MCF 10A (cell line): ENCODE measurements around the gene TROAP. TPM values are rescaled to one million over a fixed set of nuclear protein-coding genes. Genes with fewer than 3 reads are reported as not detected.

Source experiments
- BruUV-seq: library from RNA; stranded (reverse); fragments of 400-500 nt; replicated peaks from 2 replicates; lab custom pipeline; 2021; lab: Mats Ljungman, UMichigan
- CTCF ChIA-PET: fragments of 300-600 bp; sonication (Branson Sonifier 250); formaldehyde crosslinking; extraction: SDS; loops from one replicate; lab custom pipeline; 2021; ENCODE audit warnings: antibody characterized with exemption, inconsistent platforms; lab: Yijun Ruan, JAX
- POLR2A ChIA-PET: fragments of 300-600, 350-650 bp; sonication (Branson Sonifier 250); formaldehyde crosslinking; extraction: SDS; loops from one replicate; lab custom pipeline; 2020; ENCODE audit warnings: antibody characterized with exemption, inconsistent platforms; lab: Yijun Ruan, JAX
- DNase-seq: peaks from one replicate; pipeline ENCODE4 v3.0.0-alpha.2; 2018; ENCODE audit not compliant: unreplicated experiment
- H3K27ac Mint-ChIP-seq: one replicate; pipeline ENCODE4 v1.8.0; 2022; ENCODE audit warnings: mild to moderate bottlenecking, low read depth, mixed read lengths; ENCODE audit not compliant: unreplicated experiment
- H3K27me3 Mint-ChIP-seq: one replicate; pipeline ENCODE4 v1.8.0; 2022; ENCODE audit warnings: mixed read lengths; ENCODE audit not compliant: insufficient read depth, unreplicated experiment
- H3K36me3 Mint-ChIP-seq: one replicate; pipeline ENCODE4 v1.8.0; 2022; ENCODE audit warnings: mild to moderate bottlenecking, moderate library complexity, mixed read lengths; ENCODE audit not compliant: insufficient read depth, unreplicated experiment
- H3K4me1 Mint-ChIP-seq: one replicate; pipeline ENCODE4 v1.8.0; 2022; ENCODE audit warnings: mixed read lengths; ENCODE audit not compliant: insufficient read depth, unreplicated experiment
- H3K4me3 Mint-ChIP-seq: one replicate; pipeline ENCODE4 v1.8.0; 2022; ENCODE audit warnings: mild to moderate bottlenecking, moderate library complexity, mixed read lengths; ENCODE audit not compliant: unreplicated experiment
- H3K9me3 Mint-ChIP-seq: one replicate; pipeline ENCODE4 v1.8.0; 2022; ENCODE audit warnings: mixed read lengths; ENCODE audit not compliant: unreplicated experiment
- intact Hi-C: fragments of 100-400 bp; cut with micrococcal nuclease; formaldehyde crosslinking; loops from 2 replicates; pipeline ENCODE4 v1.14.1; 2022
- total RNA-seq: library from RNA; stranded (reverse); gene quantifications from 2 replicates; pipeline ENCODE4 v1.2.3, GENCODE V29; 2022
- TF ChIP-seq, protein P1 (sequence below): fragments of 200-600 bp; IDR thresholded peaks from one replicate; pipeline ENCODE4 v1.8.0; 2022; ENCODE audit warnings: antibody characterized with exemption, mild to moderate bottlenecking; ENCODE audit not compliant: unreplicated experiment

Gene TROAP
- total RNA-seq, 1 experiment from 2014 or later, result 41.9 TPM

DNA sequence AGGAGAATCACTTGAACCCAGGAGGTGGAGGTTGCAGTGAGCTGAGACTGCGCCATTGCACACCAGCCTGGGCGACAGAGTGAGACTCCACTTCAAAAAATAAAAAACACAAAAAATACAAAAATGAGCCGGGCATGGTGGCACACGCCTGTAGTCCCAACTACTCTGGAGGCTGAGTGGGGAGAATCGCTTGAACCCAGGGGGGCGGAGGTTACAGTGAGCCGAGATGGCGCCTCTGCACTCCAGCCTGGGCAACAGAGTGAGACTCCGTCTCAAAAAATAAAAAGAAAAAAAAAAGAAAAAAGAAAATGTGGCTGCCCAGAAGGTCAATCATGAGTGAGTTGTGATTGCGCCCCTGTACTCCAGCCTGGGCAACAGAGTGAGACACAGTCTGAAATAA, 32.9 kb downstream of the TROAP start:
- POLR2A ChIA-PET, result interaction anchor here (4.3 kb wide), 1 partner anchor 159 kb away, joined by 45 read pairs; no protein-coding TSS in a partner anchor
- Mint-ChIP-seq H3K27ac (no peak overlapping the region), H3K9me3 (no peaks in the 10 kb centered on the region), H3K4me1 (peaks cover 25% of the 10 kb centered on the region), H3K4me3 (no peak overlapping the region), H3K36me3 (no peaks in the 10 kb centered on the region), H3K27me3 (no peaks in the 10 kb centered on the region)
- no peak for DNase-seq
- BruUV-seq, result no TSS peak
- CTCF ChIA-PET, result interaction anchor here (0.6 to 14.4 kb wide), 10 partner anchors 9 to 367 kb away, joined by 3 to 288 read pairs (median 4); partner anchors contain the start of genes DNAJC22 and PRPH
- TF ChIP-seq, protein P1, sequence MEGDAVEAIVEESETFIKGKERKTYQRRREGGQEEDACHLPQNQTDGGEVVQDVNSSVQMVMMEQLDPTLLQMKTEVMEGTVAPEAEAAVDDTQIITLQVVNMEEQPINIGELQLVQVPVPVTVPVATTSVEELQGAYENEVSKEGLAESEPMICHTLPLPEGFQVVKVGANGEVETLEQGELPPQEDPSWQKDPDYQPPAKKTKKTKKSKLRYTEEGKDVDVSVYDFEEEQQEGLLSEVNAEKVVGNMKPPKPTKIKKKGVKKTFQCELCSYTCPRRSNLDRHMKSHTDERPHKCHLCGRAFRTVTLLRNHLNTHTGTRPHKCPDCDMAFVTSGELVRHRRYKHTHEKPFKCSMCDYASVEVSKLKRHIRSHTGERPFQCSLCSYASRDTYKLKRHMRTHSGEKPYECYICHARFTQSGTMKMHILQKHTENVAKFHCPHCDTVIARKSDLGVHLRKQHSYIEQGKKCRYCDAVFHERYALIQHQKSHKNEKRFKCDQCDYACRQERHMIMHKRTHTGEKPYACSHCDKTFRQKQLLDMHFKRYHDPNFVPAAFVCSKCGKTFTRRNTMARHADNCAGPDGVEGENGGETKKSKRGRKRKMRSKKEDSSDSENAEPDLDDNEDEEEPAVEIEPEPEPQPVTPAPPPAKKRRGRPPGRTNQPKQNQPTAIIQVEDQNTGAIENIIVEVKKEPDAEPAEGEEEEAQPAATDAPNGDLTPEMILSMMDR, result no peak
- intact Hi-C loops, result loop anchor here (5.0 kb wide), 1 partner anchor 211 kb away; the partner anchor contains the start of gene MCRS1

DNA sequence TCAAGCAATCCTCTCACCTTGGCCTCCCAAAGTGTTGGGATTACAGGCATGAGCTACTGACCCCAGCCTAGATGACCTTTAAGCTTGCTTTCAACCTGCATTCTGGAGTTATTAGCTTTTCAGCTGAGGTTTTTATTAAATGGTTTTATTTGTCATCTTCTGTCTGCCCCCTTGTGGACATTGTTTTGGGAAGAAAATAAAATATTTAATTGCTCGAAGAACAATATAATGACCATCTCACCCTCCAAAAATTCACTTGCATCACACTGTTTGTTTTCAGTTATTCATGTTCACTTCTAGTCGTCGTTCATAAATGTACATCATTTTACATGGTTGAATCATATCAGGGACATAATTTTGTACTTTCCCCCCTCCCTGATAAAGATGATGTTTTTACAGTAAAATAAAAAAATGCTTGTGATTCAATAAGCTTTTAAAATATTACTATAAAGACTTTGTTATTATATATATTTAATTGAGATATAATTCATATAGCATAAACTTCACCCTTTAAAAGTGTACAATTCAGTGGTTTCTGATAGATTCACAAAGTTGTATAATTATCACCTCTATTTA, 34.1 kb downstream of the TROAP start:
- TF ChIP-seq, protein P1, result peak; percentile 34
- peak; percentile 62 for DNase-seq
- ChIA-PET POLR2A (interaction anchor here (0.9 to 4.3 kb wide), 5 partner anchors 10 to 223 kb away, joined by 3 to 45 read pairs (median 4); partner anchors contain the start of genes SPATS2 and TROAP), CTCF (interaction anchor here (0.6 to 14.4 kb wide), 29 partner anchors 9 to 390 kb away, joined by 3 to 288 read pairs (median 5); partner anchors contain the start of genes DNAJC22, MCRS1, PRPH and SPATS2)
- Mint-ChIP-seq H3K27me3 (no peaks in the 10 kb centered on the region), H3K4me1 (peaks cover 25% of the 10 kb centered on the region), H3K4me3 (no peak overlapping the region), H3K9me3 (no peaks in the 10 kb centered on the region), H3K36me3 (no peaks in the 10 kb centered on the region), H3K27ac (peak overlapping the region; percentile 36)
- no TSS peak for BruUV-seq
- intact Hi-C loops, result loop anchor here (1.0 to 5.0 kb wide), 2 partner anchors 69 to 210 kb away; partner anchors contain the start of gene MCRS1

DNA sequence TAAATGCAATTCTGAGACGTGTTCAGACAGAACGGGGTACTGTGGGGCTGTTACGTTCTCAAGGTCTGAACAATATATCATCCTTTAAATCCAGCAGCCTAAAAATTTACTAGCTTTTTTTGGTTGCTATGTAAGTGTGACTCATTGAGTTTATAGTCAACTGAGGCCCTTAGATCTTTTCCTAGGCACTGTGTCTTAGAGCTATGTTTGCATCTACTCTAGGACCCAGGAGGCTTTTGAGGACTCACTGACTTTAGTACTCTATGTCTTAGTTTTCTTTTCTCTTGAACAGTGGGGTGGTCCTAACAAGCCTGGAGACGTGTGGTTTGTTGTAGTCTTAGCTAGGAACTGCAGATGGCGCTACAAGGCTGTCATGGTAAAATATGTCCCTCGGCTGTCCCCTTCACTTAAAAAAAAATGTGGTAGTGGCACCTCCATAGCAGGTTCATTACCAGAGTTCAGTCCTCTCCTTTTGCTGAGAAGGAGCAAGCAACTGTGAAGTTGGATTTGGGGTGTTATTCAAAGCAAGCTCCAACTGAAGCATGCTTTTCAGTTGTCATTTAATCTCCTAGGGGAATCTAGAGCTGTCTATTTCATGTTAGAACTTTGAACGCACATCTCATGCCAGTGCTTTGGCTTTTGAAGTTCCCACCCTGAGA, 35.6 kb downstream of the TROAP start:
- BruUV-seq, result no TSS peak
- ChIA-PET CTCF (interaction anchor here (0.5 to 14.4 kb wide), 60 partner anchors 7 to 587 kb away, joined by 3 to 288 read pairs (median 4); partner anchors contain the start of genes DNAJC22, MCRS1, PRPH and SPATS2), POLR2A (interaction anchor here (0.6 to 4.3 kb wide), 19 partner anchors 8 to 858 kb away, joined by 3 to 45 read pairs (median 4); partner anchors contain the start of genes MCRS1, SPATS2, TROAP and TUBA1B)
- peaks cover 25% of the 10 kb centered on the region for H3K4me1 Mint-ChIP-seq
- H3K36me3 Mint-ChIP-seq, result no peaks in the 10 kb centered on the region
- TF ChIP-seq, protein P1, result peak; percentile 93
- intact Hi-C loops, result loop anchor here (1.0 to 5.0 kb wide), 4 partner anchors 156 to 222 kb away; partner anchors contain the start of gene MCRS1
- H3K27ac Mint-ChIP-seq, result peak overlapping the region; percentile 57
- no peak overlapping the region for H3K4me3 Mint-ChIP-seq
- no peaks in the 10 kb centered on the region for H3K9me3 Mint-ChIP-seq
- H3K27me3 Mint-ChIP-seq, result no peaks in the 10 kb centered on the region
- peak; percentile 72 for DNase-seq
